ENCODE data around the gene PRKCZ. TPM values are rescaled to one million over a fixed set of nuclear protein-coding genes. Genes with fewer than 3 reads are reported as not detected.
A peak's percentile ranks its signal among the peaks of the same experiment; 100 is the strongest.

PRKCZ gene
- total and polyA plus RNA-seq, 9 of the 15 experiments (the other 6 are each of a cell fraction or from before 2014, with no cell fraction given), result 0.07 to 3.1 (median 1.3) TPM

- TF ChIP-seq IFI16 (CRISPR knock-in tag; IDR thresholded peaks at IDR 0.05), result no peak
- no peak for TF ChIP-seq XRCC5 (IDR thresholded peaks at IDR 0.05; ENCODE audit: low read depth, low read length)
- TF ChIP-seq MECOM (CRISPR knock-in tag; IDR thresholded peaks at IDR 0.05), result no peak
- 0 out of 2 replicates have a peak, but pooled peaks have one; percentile 70 for TF ChIP-seq NR3C1 (CRISPR knock-in tag; IDR thresholded peaks at IDR 0.05)
- peak; percentile 99 for TF ChIP-seq ZBTB7A (IDR thresholded peaks at IDR 0.05; ENCODE audit: borderline replicate concordance, control insufficient read depth, low read depth, low read length)
- no peak for TF ChIP-seq CBX2 (IDR thresholded peaks at IDR 0.05; ENCODE audit: insufficient read depth, low read length, poor library complexity, severe bottlenecking)
- no peak for TF ChIP-seq SP2 (IDR thresholded peaks at IDR 0.05; ENCODE audit: extremely low read depth, low read depth, low read length, poor library complexity, severe bottlenecking)
- TF ChIP-seq YY1 (IDR thresholded peaks at IDR 0.05; ENCODE audit: borderline replicate concordance in 1 of 3, control insufficient read depth in 1 of 3, extremely low read depth in 1 of 3, insufficient read depth in 3 of 3, insufficient read length in 1 of 3, insufficient replicate concordance in 2 of 3, low read depth in 1 of 3, low read length in 2 of 3), result no peak
- no peak for TF ChIP-seq RBM39 (optimal IDR thresholded peaks at IDR 0.05; ENCODE audit: low read depth, low read length)
- no peak for TF ChIP-seq CHD7 (IDR thresholded peaks at IDR 0.05; ENCODE audit: low read depth, low read length)
- TF ChIP-seq ZNF584 (CRISPR knock-in tag; IDR thresholded peaks at IDR 0.05; ENCODE audit: low read depth), result no peak
- peak; percentile 74 for TF ChIP-seq ZNF511 (CRISPR knock-in tag; IDR thresholded peaks at IDR 0.05)
- no peak for TF ChIP-seq ZNF165 (CRISPR knock-in tag; IDR thresholded peaks at IDR 0.05; ENCODE audit: borderline replicate concordance)
These were observed 30.5 kb upstream of the PRKCZ start (continued) for GRCh38 chr1:2019571-2020309.
